GM21367 (cell line): ENCODE measurements around the gene SMIM31.

Experiments used
- ATAC-seq: cut with Tn5 transposase; IDR thresholded peaks from one replicate; pipeline ENCODE4 v1.9.1; 2021; ENCODE audit not compliant: unreplicated experiment

Gene SMIM31

DNA sequence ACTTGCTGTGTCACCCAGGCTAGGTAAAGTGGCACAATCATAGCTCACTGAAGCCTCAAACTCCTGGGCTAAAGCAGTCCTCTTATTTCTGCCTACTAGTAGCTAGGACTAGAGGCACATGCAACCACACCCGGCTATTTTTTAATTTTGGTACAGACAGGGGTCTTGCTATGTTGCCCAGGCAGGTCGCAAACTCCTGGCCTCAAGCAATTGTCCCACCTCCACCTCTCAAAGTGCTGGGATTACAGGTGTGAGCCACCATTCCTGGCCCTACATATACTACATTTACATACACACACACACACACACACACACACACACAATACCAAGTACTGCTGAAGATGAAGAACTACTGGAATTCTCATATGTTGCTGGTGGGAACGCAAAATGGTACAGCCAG lies 26.9 kb downstream of the SMIM31 start:
- no peak for ATAC-seq

GRCh38 chr4:164783976-164784375 lies 30.0 kb downstream of the SMIM31 start:
- ATAC-seq, result no peak

DNA sequence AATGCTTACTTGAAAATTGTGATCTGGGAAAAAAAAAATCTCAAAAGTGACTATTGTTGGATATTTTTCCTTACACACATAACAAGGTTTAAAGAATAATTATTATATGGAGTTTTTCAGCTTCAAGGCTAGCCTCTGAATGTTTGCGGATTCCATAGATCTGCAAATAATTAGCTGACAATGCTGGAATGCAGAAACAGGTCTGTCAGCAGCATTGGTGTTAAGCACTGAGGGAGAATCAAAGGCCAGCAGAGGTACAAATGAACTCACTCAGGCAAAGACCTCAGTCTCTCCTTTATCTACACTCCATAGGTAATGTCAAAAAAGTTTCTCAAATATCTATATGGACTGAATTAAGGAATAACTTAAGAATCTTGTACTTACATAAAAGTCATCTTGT lies 35.1 kb downstream of the SMIM31 start:
- ATAC-seq, result no peak

- ATAC-seq, result no peak
These were observed 36.3 kb downstream of the SMIM31 start for GRCh38 chr4:164790249-164790648.

GRCh38 chr4:164799410-164799809 lies 45.5 kb downstream of the SMIM31 start:
- ATAC-seq, result no peak

GRCh38 chr4:164800786-164801185 lies 46.9 kb downstream of the SMIM31 start:
- ATAC-seq, result no peak

GRCh38 chr4:164802301-164802901 lies 48.5 kb downstream of the SMIM31 start:
- no peak for ATAC-seq

DNA sequence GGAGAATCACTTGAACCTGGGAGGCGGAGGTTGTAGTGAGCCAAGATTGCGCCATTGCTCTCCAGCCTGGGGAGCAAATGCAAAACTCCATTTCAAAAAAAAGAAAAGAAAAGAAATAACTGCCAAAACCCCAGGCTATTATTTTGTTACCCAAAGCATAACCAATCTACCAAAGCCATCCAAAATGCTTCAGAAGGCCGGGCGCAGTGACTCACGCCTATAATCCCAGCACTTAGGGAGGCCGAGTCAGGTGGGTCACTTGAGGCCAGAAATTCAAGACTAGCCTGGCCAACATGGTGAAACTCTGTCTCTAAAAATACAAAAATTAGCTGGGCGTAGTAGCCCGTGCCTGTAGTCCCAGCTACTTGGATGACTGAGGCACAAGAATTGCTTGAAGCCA lies 49.8 kb downstream of the SMIM31 start:
- ATAC-seq, result no peak

DNA sequence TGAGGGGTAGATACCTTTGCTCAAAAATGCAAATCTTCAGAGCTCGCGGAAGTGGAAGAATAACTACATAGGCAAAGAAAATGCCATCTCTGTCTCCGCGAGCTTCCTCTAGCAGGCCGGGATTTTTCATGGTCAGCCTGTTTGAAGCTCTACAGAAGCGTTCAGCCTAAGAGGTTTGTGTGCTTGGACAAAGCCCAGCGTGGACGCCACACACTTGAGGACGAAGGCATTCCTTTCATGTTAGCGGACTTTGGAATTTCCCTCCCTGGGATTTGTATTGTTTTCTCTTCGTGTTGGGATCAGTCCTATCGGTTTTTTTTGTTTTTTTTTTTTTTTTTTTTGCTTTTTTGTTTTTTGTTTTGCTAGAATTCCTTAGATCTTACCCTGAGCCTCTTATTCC lies 53.7 kb downstream of the SMIM31 start:
- no peak for ATAC-seq

- ATAC-seq, result no peak
These were observed 59.6 kb downstream of the SMIM31 start for GRCh38 chr4:164813554-164813953.

GRCh38 chr4:164815711-164816110 lies 61.8 kb downstream of the SMIM31 start:
- no peak for ATAC-seq

DNA sequence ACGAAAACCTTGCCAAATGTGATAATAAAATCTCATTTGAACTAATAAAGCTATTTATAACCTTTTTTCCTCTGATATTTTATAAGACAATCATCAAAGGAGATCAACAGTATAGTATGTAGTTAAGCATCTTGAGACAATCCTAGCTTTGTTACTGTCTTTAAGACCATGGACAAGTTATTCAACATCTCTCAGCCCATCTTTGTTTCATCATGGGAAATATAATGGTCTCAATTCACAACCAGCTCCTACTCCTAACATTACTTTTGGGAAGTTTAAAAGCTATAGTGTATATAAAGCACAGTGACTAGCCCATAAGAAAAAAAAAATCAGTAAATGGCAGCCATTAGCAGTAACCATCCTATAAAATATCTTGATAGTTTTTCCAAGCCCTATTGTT lies 65.4 kb downstream of the SMIM31 start:
- ATAC-seq, result no peak

DNA sequence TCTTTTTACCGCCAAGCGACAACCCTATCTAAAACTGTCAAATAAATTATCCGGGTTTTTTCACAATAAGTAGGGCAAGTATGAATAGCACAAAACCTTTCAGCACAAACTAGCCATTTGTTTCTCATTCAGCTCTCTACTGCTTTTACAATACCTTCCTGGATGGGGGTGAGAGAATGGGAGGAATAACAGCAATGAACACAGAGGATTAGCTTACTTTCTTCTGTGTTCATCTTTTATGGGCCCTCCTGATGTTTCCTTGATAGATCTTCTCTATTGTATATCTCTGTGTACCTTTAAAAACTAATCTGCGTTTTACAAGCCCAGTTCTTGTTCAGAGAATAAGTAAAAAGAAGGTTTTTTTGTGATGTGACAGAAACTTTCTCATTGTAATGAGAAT lies 67.8 kb downstream of the SMIM31 start:
- ATAC-seq, result no peak

DNA sequence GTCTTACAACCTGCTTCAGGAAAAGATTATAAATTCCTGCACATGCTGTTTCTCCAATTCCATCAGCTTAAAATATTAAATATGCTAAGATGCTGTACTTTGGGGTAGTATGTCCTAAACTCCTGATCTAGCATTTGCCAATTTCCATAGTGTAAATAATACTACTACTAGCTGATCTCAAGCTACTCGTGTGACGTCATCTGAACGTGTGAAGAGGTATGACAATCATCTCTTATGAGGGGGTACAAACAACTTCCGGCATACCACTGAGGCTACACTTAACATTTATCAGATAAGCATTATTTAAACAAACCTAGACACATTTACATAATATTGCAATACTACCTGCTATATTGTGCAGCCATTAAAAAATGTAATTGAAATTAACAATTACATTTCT lies 70.7 kb downstream of the SMIM31 start:
- no peak for ATAC-seq

DNA sequence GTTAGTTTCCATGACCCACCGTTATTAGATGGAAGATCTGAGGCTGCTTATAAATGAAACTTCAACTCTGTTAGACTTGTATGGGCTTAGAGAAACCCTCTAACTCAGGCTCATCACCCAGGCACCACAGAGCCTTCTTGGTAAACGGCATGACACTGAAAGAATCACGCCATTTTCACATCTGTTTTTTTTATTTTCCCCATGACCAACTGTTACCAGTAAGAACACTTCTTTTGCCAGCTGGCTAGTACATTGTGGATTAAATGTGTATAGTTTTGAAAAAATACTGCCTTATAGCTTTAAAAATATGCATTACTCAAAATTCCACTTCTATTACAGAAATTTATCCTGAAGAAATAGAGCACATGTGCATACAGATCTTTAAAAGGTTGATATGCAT lies 75.0 kb downstream of the SMIM31 start:
- no peak for ATAC-seq

DNA sequence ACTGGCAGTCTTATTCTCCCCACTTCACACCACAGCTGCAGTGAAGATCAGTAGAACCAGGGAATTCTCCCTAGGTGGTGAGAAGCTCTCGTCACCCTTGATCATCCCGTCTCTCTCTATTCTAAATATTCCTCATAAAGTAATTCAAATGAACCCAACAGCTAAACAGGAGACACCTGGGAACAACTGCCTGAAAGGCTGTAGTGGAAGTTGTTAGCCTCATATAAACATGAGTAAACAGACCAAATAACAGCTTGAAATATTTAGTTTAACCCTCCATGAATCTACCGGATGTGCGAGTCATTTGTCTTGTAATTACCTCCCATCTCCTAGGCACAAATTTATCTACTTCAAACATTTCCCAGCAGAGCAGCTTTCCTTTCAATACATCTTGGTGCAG lies 92.6 kb downstream of the SMIM31 start:
- ATAC-seq, result no peak

GRCh38 chr4:164847016-164847415 lies 93.1 kb downstream of the SMIM31 start:
- no peak for ATAC-seq

GRCh38 chr4:164847967-164848649 lies 94.2 kb downstream of the SMIM31 start:
- ATAC-seq, result no peak
